DND-41 (cell line): ENCODE measurements around the gene VOPP1.

Experiments used
- EZH2 ChIP-seq: IDR thresholded peaks from 3 replicates; pipeline ENCODE4 v1.6.1; 2012; ENCODE audit warnings: borderline replicate concordance, low read depth, mild to moderate bottlenecking, moderate library complexity, low read length, inconsistent platforms; ENCODE audit not compliant: severe bottlenecking
- TF ChIP-seq, protein P1 (sequence below): IDR thresholded peaks from 2 replicates; pipeline ENCODE4 v1.5.1; 2012; ENCODE audit warnings: borderline replicate concordance, low read length, moderate library complexity, mild to moderate bottlenecking; ENCODE audit not compliant: poor library complexity, severe bottlenecking; ENCODE audit errors: extremely low read depth

DNA sequence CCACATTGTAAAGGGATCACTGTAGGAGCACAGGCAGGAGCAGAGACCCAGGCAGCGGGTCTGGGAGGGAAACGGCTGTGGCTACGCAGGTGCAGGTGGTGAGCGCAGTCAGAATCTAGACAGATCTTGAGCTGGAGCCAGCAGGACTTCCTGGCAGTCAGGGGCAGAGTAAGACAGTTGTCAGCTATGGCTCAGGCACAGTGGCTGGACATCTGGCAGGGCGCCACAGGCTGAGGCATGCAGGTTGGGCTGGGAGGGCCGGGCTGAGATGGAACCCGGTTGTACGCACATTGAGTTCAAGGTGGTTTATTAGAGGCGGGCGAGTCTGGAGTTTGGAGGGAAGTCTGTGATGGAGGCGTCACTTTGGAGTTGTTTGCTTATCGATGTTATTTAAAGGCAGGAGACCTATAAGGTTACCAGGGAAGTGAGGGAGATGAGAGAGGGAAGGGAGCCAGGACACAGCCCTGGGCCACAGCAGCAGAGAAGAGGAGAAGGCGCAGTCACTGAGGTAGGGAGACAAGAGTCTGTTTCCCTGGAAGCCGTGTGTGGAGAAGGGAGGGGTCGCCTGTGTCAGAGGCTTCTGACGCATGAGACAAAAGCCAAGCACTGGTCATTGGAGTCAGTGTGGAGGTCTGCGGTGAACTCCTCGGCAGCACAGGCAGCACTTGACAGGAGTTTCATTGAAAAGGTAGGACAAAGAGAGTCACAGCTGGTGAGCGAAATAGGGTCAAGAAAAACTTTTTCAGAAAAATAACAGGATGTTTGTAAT, 133.4 kb downstream of the VOPP1 start:
- TF ChIP-seq, protein P1, sequence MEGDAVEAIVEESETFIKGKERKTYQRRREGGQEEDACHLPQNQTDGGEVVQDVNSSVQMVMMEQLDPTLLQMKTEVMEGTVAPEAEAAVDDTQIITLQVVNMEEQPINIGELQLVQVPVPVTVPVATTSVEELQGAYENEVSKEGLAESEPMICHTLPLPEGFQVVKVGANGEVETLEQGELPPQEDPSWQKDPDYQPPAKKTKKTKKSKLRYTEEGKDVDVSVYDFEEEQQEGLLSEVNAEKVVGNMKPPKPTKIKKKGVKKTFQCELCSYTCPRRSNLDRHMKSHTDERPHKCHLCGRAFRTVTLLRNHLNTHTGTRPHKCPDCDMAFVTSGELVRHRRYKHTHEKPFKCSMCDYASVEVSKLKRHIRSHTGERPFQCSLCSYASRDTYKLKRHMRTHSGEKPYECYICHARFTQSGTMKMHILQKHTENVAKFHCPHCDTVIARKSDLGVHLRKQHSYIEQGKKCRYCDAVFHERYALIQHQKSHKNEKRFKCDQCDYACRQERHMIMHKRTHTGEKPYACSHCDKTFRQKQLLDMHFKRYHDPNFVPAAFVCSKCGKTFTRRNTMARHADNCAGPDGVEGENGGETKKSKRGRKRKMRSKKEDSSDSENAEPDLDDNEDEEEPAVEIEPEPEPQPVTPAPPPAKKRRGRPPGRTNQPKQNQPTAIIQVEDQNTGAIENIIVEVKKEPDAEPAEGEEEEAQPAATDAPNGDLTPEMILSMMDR = no peak
- TF ChIP-seq EZH2 = no peak
